Activated T-helper 17 cell treated with anti-CD3 and anti-CD28 coated beads, Interleukin-2, amount 50 U/mL, for 72 hours (primary cell): ENCODE results near the gene PARD6B. TPM values are rescaled to one million over a fixed set of nuclear protein-coding genes. Genes with fewer than 3 reads are reported as not detected.

Source experiments
- ATAC-seq: fragments of 150-1000 bp; cut with Tn5 transposase; replicated peaks from 2 replicates; pipeline ENCODE4 v1.10.0; 2021; ENCODE audit warnings: mild to moderate bottlenecking, moderate library complexity
- H3K27ac Mint-ChIP-seq: one replicate; pipeline ENCODE4 v1.8.0; 2022; ENCODE audit warnings: mixed read lengths
- H3K27me3 Mint-ChIP-seq: one replicate; pipeline ENCODE4 v1.8.0; 2022; ENCODE audit warnings: mixed read lengths
- H3K36me3 Mint-ChIP-seq: one replicate; pipeline ENCODE4 v1.8.0; 2022; ENCODE audit warnings: low read depth, mild to moderate bottlenecking, mixed read lengths
- H3K4me1 Mint-ChIP-seq: one replicate; pipeline ENCODE4 v1.8.0; 2022; ENCODE audit warnings: mixed read lengths
- H3K4me3 Mint-ChIP-seq: one replicate; pipeline ENCODE4 v1.8.0; 2022; ENCODE audit warnings: mild to moderate bottlenecking, mixed read lengths
- H3K9me3 Mint-ChIP-seq: one replicate; pipeline ENCODE4 v1.8.0; 2022; ENCODE audit warnings: mixed read lengths
- total RNA-seq, 2 donors: library from RNA; stranded (reverse); gene quantifications; one replicate each; pipeline ENCODE4 v1.2.3, GENCODE V29; 2022

Gene PARD6B
- total RNA-seq, 2 donors from 2014 or later: 3.2 to 7.8 TPM

GRCh38 chr20:50725724-50726005, 5.7 kb upstream of the PARD6B start:
- no peaks in the 10 kb centered on the region for H3K27me3 Mint-ChIP-seq
- no peaks in the 10 kb centered on the region for H3K4me1 Mint-ChIP-seq
- no peak overlapping the region for H3K4me3 Mint-ChIP-seq
- H3K27ac Mint-ChIP-seq: no peak overlapping the region
- H3K36me3 Mint-ChIP-seq: no peaks in the 10 kb centered on the region
- no peak for ATAC-seq
- H3K9me3 Mint-ChIP-seq: no peaks in the 10 kb centered on the region

- no peak overlapping the region for H3K27ac Mint-ChIP-seq
- H3K4me1 Mint-ChIP-seq: no peaks in the 10 kb centered on the region
- ATAC-seq: no peak
Observed at GRCh38 chr20:50726955-50727791, 4.2 kb upstream of the PARD6B start.

GRCh38 chr20:50727792-50728485, 3.4 kb upstream of the PARD6B start:
- ATAC-seq: no peak
- Mint-ChIP-seq H3K4me3 (no peak overlapping the region), H3K9me3 (no peaks in the 10 kb centered on the region), H3K27ac (no peak overlapping the region), H3K36me3 (no peaks in the 10 kb centered on the region), H3K4me1 (peaks cover 6% of the 10 kb centered on the region), H3K27me3 (no peaks in the 10 kb centered on the region)

More at GRCh38 chr20:50726955-50727791, 4.2 kb upstream of the PARD6B start:
- Mint-ChIP-seq H3K27me3 (no peaks in the 10 kb centered on the region), H3K4me3 (peak overlapping the region; percentile 48), H3K36me3 (no peaks in the 10 kb centered on the region), H3K9me3 (no peaks in the 10 kb centered on the region)

- Mint-ChIP-seq H3K27me3 (no peaks in the 10 kb centered on the region), H3K4me3 (peak overlapping the region; percentile 12), H3K36me3 (no peaks in the 10 kb centered on the region), H3K4me1 (peaks cover 6% of the 10 kb centered on the region), H3K9me3 (no peaks in the 10 kb centered on the region), H3K27ac (no peak overlapping the region)
- no peak for ATAC-seq
Observed at GRCh38 chr20:50728486-50728980, 2.8 kb upstream of the PARD6B start.

- H3K4me3 Mint-ChIP-seq: peak overlapping the region; percentile 83
- no peaks in the 10 kb centered on the region for H3K36me3 Mint-ChIP-seq
- H3K27ac Mint-ChIP-seq: no peak overlapping the region
- H3K9me3 Mint-ChIP-seq: no peaks in the 10 kb centered on the region
- peaks cover 6% of the 10 kb centered on the region for H3K4me1 Mint-ChIP-seq
- no peaks in the 10 kb centered on the region for H3K27me3 Mint-ChIP-seq
- ATAC-seq: no peak
Observed at GRCh38 chr20:50728981-50729874, 2.2 kb upstream of the PARD6B start.

GRCh38 chr20:50729901-50730764, 1.2 kb upstream of the PARD6B start:
- no peak for ATAC-seq

GRCh38 chr20:50730765-50731054, 670 bp upstream of the PARD6B start:
- Mint-ChIP-seq H3K27ac (peak overlapping the region; percentile 48), H3K4me3 (peak overlapping the region; percentile 83), H3K27me3 (no peaks in the 10 kb centered on the region), H3K9me3 (no peaks in the 10 kb centered on the region), H3K4me1 (peaks cover 9% of the 10 kb centered on the region), H3K36me3 (peaks cover under 1% of the 10 kb centered on the region)
- no peak for ATAC-seq

More at GRCh38 chr20:50729901-50730764, 1.2 kb upstream of the PARD6B start:
- Mint-ChIP-seq H3K4me3 (peak overlapping the region; percentile 83), H3K27me3 (no peaks in the 10 kb centered on the region), H3K9me3 (no peaks in the 10 kb centered on the region), H3K27ac (no peak overlapping the region), H3K36me3 (no peaks in the 10 kb centered on the region), H3K4me1 (peaks cover 6% of the 10 kb centered on the region)

- H3K27ac Mint-ChIP-seq: peak overlapping the region; percentile 70
- ATAC-seq: no peak
- H3K9me3 Mint-ChIP-seq: no peaks in the 10 kb centered on the region
- peaks cover 8% of the 10 kb centered on the region for H3K36me3 Mint-ChIP-seq
- peak overlapping the region; percentile 83 for H3K4me3 Mint-ChIP-seq
- no peaks in the 10 kb centered on the region for H3K27me3 Mint-ChIP-seq
- peaks cover 14% of the 10 kb centered on the region for H3K4me1 Mint-ChIP-seq
Observed at GRCh38 chr20:50731930-50732690, 730 bp downstream of the PARD6B start.

GRCh38 chr20:50733644-50734349, 2.4 kb downstream of the PARD6B start:
- peaks cover 25% of the 10 kb centered on the region for H3K36me3 Mint-ChIP-seq
- H3K27ac Mint-ChIP-seq: no peak overlapping the region
- H3K4me3 Mint-ChIP-seq: peak overlapping the region; percentile 83
- no peaks in the 10 kb centered on the region for H3K27me3 Mint-ChIP-seq
- peaks cover 14% of the 10 kb centered on the region for H3K4me1 Mint-ChIP-seq
- no peak for ATAC-seq
- H3K9me3 Mint-ChIP-seq: no peaks in the 10 kb centered on the region

- no peak for ATAC-seq
- no peaks in the 10 kb centered on the region for H3K27me3 Mint-ChIP-seq
Observed at GRCh38 chr20:50734730-50735679, 3.6 kb downstream of the PARD6B start.

GRCh38 chr20:50735813-50736212, 4.4 kb downstream of the PARD6B start:
- peak overlapping the region; percentile 33 for H3K4me3 Mint-ChIP-seq
- H3K27me3 Mint-ChIP-seq: no peaks in the 10 kb centered on the region
- H3K9me3 Mint-ChIP-seq: no peaks in the 10 kb centered on the region
- peak overlapping the region; percentile 58 for H3K27ac Mint-ChIP-seq
- peaks cover 30% of the 10 kb centered on the region for H3K36me3 Mint-ChIP-seq
- ATAC-seq: no peak
- peaks cover 19% of the 10 kb centered on the region for H3K4me1 Mint-ChIP-seq

More at GRCh38 chr20:50734730-50735679, 3.6 kb downstream of the PARD6B start:
- peaks cover 29% of the 10 kb centered on the region for H3K36me3 Mint-ChIP-seq
- H3K4me1 Mint-ChIP-seq: peaks cover 19% of the 10 kb centered on the region
- H3K4me3 Mint-ChIP-seq: no peak overlapping the region
- no peaks in the 10 kb centered on the region for H3K9me3 Mint-ChIP-seq
- H3K27ac Mint-ChIP-seq: peak overlapping the region; percentile 58

- no peaks in the 10 kb centered on the region for H3K27me3 Mint-ChIP-seq
- no peak overlapping the region for H3K27ac Mint-ChIP-seq
- no peak for ATAC-seq
- peaks cover 39% of the 10 kb centered on the region for H3K36me3 Mint-ChIP-seq
- H3K4me3 Mint-ChIP-seq: no peak overlapping the region
- no peaks in the 10 kb centered on the region for H3K9me3 Mint-ChIP-seq
- H3K4me1 Mint-ChIP-seq: peaks cover 18% of the 10 kb centered on the region
Observed at GRCh38 chr20:50737352-50737751, 6.0 kb downstream of the PARD6B start.
